GM21526 (cell line): ENCODE data around the gene AADAT.
"Not testable (repeated sequence)": the region's sequence is repeated elsewhere in the genome, so short reads cannot be mapped to it uniquely, and the experiment has no call there.

Experiments
- ATAC-seq: cut with Tn5 transposase; IDR thresholded peaks from one replicate; pipeline ENCODE4 v1.9.1; 2021; ENCODE audit warnings: moderate library complexity; ENCODE audit not compliant: unreplicated experiment, low FRiP score

Gene AADAT

DNA sequence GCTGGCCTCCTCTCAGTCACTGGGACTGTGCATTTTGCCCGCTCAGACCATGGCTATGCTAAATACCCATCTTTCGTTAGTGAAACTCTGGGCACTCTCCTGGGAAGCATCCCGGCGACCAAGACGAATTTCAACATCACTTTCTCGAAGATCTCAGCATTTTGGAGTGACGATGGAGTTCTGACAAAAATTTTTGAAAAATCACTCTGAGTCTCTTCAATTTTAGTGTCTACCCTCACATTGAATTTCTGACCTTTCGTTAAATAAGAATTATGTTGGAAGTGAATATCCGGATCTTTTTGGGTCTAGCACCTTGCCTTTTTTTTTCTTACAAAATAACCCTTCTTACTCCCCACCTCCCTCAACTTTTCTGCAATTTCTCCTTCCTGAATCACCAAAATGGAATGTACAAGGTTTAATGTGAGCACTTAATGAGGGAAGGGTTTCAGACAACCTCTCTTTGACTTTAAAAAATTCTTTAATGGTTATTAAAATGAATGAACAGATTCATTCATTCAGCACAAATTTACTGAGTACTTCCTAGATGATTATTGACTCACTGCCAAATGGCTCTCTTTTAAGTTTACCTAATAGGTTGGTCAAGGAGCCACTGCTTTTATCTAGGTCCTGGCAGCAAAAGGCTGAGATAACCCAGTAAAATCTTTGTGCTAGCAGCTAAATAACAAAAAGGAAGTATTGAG is 746 bp upstream of the AADAT start:
- no peak for ATAC-seq

DNA sequence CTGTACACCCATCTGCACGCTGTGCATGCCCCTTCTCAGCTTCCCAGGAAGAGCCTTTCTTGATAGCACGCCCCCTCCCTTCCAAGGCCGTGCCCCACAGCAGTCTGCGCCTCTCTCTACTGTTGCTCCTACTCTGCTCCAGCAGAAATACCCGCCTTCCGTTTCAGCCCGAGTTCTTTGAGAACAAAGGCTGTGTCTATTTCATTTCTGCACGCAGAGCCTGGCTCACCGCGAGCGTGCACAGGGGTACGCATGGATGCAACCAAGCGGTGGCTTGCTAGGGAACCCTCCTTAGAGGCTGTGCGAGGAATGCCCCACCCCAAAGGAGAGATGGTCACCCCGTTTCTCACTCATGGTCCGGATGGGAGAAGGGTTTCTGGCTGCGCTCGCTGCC is 485 bp downstream of the AADAT start:
- no peak for ATAC-seq

DNA sequence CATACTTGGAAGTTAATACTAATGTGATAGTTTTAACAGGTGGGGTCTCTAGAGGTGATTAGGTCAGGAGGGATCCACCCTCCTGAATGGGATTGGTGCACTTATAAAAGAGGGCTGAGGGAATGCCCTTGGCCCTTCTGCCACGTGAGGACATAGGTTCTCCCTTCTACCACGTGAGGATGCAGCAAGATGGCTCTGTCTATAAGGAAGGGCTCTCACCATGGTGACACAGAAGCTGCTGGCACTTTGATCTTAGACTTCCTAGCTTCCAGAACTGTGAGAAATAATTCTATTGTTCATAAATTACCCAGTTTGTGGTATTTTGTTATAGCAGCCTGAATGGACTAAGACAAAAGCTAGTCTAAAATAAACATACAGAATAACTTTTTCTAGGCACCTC is 1.0 kb downstream of the AADAT start:
- no peak for ATAC-seq

DNA sequence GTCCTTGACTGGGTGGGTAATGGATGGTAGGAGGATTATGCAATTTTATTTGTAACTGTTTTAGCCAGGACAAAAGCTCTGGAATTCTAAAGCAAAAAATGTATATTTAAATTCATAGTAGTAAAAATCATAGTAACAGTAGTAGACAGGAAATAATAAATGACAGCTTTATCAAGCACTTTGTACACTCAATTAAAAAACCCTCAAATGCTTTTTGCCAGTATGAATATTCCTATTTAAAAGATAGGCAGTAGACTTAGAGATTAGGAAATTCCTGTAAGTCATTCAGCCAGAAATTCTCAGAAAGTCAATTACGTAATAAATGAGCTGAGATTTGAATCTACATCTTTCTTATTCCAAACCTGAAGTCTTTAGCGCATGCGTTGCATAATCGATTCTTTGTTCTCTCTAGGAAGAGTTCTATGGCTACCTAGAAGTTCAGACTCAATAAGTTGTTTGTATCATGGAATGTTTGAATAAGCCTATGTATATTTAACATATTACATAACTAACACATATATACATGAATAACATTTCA is 2.5 kb downstream of the AADAT start:
- ATAC-seq, result no peak

DNA sequence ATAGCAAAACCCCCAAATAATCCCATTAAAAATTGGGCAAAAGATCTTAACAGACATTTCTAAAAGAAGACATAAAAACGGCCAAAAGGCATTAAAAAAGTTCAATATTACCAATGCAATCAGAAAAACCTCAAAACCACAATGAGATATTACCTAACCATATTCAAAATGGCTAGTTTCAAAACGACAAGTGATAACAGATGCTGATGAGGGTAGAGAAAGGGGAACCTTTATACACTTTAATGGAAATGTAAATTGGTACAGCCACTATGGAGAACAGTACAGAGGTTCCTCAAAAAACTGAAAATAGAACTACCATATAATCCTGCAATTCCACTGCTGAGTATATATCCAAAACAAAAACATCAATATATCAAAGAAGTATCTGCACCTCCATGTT is 6.2 kb downstream of the AADAT start:
- no peak for ATAC-seq

DNA sequence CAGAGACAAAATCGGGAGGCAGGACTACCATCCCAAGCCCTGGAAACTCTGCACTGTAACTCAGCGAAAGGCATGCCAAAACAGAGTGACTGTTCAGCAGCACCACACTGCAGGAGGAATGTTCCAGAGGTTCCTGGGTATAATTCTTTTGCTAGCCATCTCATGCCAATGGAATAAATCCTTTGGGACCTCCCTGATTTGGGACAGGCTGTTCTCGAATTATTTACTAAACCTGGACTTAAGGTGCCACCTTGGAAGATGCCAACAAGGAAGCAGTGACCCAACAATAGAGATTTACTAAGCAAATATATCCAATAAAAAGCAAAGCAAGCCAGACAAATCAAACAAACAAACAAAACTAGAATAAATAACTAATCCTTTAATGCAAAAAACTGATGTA is 9.3 kb downstream of the AADAT start:
- ATAC-seq, result no peak

DNA sequence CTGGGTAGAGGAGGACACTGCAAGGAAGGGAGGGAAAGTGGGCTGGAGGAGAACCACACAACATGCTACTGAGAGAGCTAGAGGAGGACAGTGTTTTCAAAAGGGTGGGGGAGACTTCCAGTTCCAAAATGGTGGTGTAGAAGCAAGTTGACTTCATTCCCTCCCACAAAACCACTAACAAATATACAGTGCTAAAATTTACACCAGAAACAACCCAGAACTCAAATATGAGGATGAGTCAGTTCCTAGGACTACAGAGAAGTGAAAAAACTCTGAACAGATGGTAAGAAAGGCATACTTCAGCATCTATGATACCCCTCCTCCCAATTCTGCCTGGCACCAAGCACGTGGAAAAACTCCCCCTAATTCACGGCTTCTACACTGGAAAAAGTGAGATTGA is 9.8 kb downstream of the AADAT start:
- ATAC-seq, result no peak

DNA sequence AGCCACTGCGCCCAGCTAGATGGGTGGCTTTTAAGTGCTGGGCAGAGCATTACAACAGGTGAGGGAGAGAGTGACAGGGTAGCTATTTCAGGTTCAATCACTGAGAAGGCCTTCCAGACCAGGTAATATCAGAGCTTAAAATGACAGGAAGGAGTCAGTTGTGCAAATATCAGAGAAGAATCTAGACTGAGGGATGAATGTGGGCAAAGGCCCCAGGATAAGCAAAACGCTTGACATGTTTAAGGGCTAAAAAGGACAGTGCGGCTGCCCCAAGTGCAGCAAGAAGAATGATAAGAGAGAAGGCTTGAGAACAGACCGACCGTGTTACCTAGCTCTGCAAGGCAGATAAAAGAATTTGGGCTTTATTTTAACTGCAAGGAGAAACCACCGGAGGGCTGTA is 18.6 kb downstream of the AADAT start:
- no peak for ATAC-seq

DNA sequence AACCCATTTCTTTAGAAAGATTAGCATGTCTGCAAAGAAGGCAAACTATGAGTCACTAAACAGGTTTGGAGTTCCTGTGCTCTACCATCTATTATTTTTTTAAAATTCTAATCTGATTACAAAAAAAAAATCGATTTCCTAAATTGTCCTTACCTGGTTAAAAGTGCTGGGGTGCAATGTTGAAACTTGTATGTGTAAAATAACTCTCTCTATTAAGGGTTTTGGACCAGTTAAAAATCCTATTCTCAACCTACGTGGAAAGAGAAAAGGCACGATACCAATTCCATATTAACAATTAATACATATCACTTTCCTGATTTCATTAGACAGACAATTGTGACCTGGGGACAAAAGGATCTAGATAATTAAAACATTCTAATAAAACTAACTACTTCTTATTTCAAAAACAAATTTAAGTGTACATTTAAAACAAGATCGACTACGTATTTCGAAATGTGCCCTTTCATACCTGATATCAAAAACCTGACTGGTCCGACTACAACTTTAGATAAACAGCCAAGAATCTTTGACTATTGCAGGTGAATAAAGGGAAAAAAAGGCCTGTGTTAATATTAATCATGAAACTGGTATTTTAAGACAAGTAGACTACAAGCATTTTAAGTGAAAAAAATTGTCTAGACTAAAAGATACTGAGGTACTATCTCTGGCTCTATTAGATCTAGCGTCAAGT is 21.2 kb downstream of the AADAT start:
- no peak for ATAC-seq

DNA sequence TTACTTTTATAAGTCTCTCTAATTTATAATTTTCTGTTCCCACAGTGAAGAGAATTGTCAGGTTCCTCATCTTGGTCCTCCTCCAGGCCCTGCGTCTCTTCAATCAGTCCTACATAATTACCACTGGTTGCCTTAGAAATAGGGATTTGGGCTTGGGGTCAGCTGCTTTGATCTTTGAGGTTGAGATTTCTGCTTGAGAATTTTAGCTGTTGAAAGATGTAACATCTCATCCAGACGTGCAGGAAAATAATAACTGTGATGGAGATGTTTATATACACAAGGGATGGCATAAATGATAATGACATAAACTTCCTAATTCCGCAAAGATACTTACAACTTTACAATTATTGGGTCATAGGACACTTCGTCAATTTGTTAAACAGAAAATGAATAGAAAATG is 30.3 kb downstream of the AADAT start:
- no peak for ATAC-seq

DNA sequence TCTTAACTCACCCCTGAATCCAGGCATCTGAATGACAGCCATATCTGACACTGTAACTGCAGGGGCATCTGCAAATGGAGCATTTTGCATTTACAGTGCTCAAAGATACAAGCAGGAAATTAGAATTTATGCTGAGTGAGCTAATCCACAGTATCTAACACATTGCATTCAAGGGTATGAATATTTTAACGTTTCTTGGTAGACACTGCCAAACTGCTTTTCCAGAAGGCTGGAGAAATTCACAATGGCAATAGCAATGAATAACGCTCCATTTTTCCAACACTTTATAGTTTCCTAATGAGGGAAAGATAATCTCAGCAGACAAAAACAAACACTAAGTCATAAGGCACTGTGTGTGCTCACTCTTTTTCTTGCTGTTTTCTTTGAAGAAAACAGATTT is 30.9 kb downstream of the AADAT start:
- ATAC-seq, result no peak

DNA sequence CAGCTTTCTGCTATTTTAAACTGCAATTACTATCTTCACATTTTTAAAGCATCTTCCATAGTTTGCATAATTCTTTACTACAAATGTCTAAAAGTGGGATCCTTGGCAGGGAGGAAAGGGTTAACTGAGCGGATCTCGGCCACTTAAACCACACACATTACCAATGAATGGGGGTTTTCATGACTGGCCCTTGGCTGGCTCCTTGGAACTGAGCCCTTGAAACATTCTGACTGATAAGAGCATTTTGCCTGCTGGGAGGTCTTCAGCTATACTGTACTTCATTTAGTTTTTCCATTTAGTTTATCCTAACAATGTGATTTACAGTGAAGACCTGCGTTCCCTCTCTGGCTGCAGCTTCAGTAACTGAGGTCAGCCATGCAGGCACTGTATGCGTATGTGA is 31.9 kb downstream of the AADAT start:
- ATAC-seq, result no peak

DNA sequence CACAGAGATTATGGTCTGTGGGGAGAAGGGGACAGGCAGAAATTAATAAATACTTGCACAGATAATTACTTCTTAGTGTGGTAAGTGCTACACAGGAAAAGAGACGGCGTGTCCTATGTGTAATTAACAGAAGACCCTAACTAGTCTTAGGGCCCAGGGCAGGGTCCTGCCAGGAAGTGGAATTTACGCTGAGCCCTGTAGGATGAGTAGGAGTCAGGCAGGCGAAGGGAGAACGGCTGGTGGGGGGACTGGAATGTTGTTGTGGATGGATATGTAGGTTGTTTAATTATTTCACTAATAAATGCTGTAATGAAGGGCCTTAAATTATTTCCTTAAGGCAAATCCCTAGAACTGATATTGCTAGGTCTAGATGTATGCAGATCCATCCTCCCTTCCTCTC is 36.8 kb downstream of the AADAT start:
- no peak for ATAC-seq

DNA sequence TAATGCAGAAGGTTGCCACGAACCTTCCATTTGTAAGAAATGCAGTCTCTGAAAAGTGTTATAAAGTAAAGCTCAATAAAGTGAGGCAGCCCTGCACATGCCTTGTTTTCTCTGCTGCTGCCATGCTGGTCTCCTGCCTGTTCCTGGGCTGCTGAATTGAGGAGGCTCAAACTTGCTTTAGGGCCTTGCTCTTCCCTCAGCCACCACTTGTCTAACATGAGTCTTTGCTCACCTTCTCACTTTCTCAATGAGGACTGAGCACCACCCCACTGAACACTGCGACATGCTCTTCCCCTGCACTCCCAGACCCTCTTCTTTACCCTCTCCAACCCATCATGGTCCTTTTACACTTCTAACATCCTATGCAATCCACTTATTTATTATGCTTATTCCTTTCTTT is 38.4 kb downstream of the AADAT start:
- ATAC-seq, result no peak

DNA sequence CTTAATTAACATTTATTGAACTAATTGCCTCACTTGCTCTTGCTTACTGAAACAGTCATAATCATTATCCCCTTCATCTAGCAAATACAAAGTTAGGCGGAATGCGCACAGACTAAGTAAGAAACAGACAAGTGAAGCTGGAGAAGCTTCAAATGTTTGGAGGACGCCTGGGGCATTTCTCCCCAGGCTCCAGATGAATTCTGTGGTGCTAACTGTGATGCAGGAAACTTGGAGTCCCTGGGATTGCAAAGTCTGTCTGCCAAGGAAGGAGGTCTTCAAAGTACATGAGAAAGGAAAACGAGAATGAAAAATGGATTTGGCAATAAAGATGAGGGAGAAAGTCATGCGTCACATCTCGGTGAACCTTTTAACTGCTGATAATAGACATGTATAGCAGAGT is 40.0 kb downstream of the AADAT start:
- ATAC-seq, result no peak

DNA sequence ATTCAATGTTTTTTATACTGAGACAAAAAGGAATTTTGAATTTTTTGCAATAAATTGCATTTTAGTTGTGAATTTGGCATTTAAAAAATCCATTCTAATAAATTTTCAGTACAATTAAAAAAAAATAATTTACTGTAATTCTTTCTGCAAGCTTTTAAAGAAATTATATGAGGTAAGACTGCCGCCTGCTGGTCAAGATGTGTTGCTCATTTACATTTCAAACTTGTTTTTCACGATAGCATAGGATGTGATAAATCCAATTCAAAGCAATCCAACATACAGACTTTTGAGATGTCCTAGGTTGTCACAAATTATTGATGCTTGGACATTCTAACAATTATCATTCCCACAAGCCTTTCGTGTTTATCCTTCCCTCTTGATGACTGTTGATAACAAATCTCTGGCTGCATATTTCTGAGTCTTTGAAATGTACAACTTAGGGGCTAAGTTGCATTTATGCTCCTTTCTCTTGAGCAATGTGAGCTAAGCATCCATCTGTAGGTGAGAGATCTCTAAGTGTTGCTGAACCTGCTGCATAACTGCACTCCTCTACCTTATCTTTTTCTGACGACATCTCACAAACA is 41.9 kb downstream of the AADAT start:
- ATAC-seq, result no peak

DNA sequence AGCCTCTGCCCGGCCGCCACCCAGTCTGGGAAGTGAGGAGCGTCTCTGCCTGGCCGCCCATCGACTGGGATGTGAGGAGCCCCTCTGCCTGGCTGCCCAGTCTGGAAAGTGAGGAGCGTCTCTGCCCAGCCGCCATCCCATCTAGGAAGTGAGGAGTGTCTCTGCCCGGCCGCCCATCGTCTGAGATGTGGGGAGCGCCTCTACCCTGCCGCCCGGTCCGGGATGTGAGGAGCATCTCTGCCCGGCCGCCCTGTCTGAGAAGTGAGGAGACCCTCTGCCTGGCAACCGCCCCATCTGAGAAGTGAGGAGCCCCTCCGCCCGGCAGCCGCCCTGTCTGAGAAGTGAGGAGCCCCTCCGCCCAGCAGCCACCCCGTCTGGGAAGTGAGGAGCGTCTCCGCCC is 43.6 kb downstream of the AADAT start:
- ATAC-seq, result not testable (repeated sequence)

DNA sequence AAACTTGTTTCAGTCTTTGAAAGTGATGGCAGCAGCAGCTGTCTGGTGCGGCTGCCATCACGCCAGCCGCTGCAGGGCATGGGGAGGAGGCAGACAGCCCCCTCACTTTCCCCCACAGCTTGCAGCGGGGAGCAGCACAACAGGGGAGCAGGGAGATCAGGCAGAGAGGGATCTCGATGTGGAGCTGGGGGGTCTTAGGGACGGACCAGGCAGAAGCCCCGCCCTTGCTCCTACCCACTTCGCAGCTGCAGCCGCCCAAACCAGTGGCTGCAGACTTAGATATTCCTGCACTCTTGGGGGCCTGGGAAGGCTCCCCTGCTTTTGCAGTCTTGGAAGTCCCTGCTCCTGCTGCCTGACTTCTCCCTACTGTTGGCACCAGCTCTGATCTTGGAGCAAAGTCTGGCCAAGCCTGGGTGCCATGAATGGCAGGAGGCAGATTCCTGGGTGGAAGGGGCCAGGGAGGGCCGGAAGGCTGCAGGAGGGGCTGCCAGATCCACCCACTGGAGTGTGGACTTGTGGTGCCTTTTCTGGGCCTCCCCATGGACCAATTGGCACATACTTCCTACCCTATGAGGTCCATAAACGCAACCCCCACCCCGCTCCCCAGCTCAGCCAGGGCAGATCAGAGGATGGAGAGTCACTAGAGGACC is 49.6 kb downstream of the AADAT start:
- no peak for ATAC-seq

DNA sequence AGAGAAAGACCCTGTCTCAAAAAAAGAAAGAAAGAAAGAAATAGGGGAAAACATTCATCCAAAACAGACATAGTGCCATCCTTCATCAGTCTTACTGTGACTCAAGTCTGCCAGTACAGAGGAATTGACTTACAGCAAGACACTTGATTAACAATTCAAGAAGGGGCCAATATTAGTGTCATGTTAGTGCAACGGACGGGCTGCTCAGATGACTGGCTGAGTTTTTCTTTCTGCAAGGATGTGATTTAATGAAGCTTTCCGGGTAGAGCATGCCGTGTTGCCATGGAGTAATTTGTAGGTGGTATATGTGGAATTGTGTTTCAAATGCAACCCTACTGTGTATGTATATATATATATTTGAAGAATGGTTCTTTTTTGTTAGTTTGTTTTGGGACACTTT is 51.0 kb downstream of the AADAT start:
- no peak for ATAC-seq

DNA sequence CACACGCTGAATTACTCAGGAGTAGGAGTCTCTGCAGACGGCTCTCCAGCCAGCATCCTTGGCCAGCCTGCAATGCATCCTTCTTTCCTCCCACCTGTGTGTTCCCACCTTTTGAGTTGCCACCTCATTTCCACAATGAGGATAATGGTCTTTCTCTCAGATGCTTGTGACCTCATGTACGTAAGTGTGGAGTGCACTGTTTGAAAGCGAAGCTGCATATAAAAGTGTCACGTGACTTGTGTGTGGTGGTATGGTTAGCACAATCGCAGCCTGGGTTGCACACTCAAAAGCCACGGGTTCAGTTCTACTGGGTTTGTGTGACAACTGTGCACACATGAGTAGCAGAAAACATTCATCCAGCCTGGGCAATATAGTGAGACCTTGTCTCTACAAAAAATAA is 51.5 kb downstream of the AADAT start:
- no peak for ATAC-seq

DNA sequence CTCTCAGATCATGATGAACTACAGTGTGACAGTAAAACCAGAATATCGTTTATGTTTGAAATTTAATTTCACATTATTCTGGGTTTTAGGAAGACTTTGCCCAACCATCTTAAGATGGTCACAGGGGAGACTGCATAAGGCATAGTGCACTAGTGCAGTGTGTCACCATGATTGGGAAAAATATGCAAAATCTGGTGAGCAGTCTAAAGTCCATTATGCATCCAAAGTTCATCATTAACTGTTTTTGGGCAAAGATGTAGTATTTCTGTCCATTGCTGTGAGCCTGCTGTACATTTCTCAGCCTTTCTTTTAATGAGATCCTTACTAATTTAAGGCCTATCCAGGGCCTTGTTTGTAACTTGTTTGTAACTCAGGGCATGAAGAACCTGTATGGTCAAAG is 52.3 kb downstream of the AADAT start:
- no peak for ATAC-seq
